GM21526 (cell line): Measurements from ENCODE around the gene FOXK2.

Experiments
- ATAC-seq: cut with Tn5 transposase; IDR thresholded peaks from one replicate; pipeline ENCODE4 v1.9.1; 2021; ENCODE audit warnings: moderate library complexity; ENCODE audit not compliant: unreplicated experiment, low FRiP score

The FOXK2 gene

DNA sequence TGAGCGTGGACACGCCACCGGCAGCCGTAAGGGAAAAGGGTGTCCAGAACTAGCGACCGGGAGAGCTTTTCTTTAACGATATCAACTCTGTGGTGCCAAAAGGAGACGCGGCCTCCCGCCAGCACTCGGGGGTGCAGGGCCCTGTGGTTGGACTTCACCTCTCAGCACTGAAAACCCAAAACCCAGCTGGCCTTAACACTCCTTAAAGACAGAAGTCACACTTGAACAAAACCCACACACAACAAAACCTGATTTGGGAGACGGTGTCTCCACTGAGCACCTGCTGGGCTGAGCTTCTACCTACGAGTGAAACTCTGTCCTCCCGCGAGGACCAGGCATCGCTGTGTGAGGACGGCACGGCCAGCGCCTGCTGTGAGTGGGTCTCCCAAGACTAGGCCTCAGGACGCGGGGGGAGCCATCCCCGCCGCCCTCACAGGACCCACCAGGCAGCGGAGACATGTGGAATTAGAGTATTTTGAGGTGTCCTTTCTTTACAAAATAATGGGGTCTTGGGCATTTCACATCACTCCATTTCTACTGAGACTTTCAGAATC lies 82.0 kb downstream of the FOXK2 start:
- no peak for ATAC-seq

DNA sequence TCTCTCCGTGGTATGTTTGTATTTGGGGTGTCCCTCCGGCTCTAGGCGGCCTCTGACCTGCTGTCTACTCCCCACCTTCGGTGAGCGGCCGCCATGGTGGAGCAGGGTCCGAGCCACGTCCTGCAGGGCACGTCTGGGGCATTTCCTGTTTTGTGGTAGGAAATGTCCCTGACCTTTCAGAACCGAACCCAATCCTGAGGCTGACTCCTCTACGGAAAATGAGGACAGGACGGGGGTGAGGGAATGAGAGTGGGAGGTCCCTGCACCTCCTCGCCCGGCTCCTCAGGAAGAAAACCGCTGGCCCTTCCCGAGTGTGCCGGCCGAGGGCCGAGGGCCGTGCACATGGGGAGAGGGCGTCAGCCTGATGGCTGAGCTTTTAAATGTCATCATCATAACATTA lies 83.0 kb downstream of the FOXK2 start:
- ATAC-seq: no peak

DNA sequence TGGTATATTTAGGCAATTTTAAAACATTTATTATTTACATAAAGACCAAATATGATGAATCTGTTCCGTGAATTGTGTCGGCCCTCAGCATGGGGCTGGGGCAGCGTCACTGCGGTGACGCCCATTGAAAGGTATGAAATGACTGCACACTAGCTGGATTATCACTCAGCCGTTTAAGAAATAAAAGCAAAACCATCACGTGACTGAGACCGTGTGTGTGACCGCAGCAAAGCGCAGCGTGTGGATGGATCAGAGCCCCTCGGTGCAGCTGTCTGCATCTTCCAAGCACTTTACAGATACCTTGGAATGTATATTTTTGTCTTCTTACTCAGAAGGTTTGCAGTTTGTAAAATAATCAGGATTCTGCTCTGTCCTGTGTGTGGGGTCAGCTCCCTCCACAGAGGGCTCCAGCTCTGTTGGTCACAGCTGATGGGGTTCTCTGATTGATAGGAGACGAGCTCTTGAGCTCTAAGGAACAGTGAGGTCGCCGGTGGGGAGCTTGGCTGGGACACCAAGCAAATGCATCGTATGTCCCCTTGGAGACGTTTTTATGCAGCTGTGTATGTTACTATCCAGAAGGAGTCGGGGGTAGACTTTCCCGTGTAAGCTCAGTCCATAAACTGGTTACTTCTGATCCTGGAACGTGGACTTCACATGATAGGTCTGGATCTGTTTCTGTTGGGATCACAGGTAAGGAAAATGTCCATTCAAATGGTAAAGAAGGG lies 83.6 kb downstream of the FOXK2 start:
- ATAC-seq: no peak

DNA sequence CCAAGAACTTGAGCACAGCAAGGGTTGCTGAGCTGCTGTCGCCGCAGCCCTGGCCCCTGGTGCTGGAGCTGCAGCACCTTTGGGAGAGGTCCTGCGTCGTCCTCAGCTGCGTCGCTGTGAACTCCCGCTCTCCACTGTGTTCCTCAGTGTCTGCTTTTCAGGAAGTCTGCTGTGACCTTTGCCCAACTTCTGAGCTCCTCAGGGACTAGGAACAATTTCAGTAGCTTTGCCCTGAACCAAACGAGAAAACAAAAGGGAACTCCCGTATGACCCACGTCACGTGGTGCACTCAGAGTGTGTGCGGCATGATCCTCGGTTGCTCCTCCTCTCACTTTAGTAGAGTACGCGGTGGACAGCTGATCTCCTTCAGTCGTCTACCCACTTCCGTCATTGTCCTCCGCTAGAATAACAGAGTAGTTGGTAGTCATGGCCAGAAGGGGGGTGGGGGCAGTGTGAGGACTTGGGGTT lies 84.5 kb downstream of the FOXK2 start:
- no peak for ATAC-seq

DNA sequence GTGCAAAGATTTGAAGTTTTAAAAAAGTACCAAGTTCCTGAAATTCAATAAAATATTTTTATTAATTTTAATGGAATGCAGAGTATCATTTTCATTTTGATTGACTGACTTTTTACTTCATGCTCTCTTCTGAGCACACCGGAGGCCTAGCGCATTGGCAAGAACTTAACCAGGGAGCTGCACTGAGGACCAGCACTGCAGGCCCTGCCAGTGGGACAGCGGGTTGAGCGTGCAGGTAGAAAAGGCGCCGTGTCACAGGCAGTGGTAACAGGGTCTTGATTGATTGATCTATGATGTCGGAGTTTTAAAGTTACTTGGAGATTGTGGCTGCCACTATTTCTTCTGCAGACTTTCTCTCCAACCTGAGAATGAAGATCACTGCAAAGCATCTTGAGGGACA lies 85.0 kb downstream of the FOXK2 start:
- no peak for ATAC-seq

DNA sequence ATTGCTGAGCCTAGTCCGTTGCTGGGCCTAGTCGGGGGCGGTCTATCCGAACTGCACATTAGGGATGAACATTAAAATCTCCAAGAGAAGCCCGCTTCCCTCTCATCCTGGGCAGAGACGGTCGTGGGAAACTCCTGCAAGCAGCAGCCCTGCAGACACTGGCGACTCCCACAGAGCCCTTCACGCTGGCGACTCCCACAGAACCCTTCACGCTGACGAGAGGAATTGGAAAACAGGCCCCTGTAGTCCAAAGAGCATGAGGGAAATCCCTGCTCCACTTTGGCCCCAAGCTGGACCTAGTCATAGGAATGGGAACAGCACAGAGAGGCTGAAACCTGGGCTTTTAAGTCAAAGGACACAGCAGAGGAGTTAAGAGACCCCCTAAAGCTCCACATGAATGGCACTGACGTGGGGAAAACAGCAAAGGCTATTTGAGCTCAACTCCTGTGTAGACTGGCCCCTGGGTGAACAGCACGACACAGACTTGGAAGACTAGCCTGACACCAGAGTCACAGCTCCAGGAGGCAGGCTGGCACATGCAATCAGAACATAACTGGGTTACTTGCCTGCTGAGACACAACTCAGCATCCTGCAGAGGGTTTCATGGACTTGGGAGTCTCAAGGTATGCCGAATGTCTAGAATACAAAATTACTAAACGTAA lies 86.5 kb downstream of the FOXK2 start:
- no peak for ATAC-seq

DNA sequence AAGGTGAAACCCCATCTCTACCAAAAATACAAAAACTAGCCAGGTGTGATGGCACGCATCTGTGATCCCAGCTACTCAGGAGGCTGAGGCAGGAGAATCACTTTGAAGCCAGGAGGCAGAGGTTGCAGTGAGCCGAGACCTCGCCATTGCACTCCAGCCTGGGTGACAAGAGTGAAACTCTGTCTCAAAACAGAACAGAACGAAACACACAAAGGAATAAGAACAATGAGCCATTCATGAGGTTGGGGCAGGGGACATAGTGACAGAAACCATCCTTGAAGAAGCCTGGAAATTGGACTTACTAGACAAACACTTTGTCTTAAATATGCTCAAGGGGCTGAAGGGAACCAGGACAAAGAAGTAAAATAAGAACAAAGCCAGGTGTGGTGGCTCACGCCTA lies 89.3 kb downstream of the FOXK2 start:
- no peak for ATAC-seq

DNA sequence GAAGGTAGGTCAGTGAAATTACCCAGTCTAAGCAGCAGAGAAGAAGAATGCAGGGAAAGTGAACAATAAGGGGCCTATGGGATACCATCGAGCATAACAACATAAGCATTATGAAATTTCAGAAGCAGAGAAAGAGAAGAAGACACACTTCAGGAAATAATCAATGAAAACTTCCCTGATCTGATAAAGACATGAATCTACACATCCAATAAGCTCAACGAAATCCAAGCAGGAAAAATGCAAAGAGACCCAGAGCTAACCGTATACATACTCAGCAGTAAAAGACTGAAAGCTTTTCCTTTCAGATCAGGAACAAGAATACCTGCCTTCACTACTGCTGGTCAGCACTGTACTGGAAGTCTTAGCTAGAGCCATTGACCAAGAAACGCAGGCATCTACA lies 90.1 kb downstream of the FOXK2 start:
- ATAC-seq: no peak

DNA sequence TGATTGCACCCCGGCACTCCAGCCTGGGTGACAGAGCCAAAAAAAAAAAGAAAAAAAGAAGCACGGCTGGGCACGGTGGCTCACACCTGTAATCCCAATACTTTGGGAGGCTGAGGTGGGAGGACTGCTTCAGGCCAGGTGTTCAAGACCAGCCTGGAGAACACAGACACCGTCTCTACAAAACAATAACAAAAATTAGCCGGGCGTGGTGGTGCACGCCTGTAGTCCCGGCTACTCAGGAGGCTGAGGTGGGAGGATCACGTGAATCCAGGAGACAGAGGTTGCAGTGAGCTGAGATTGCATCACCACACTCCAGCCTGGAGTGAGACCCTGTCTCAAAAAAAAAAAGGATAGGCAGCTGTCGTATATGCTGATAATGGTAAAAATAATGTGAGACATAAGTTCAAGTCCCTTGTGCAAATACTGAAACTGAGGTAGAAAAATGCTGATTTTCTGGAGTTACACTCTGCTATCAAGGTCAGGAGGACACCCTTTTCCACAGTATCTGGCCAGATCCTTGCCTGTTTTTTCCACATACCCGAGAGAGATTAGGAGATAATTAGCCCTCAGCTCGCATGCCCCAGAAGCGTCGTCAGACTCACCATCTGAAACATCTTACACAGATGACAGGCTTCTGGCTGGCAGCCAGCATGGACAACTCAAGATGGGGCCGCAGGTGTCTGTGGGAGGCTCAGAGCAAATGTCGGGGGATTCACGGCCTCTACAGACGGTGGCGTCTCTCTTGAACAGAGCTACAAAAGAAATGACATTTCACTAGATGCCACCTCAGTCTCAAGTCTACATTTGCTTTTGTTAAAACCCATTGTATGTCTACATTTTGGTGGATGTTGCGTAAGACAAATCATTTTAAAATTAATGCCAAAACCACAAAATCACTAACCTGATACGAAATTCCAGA lies 91.9 kb downstream of the FOXK2 start:
- ATAC-seq: no peak

DNA sequence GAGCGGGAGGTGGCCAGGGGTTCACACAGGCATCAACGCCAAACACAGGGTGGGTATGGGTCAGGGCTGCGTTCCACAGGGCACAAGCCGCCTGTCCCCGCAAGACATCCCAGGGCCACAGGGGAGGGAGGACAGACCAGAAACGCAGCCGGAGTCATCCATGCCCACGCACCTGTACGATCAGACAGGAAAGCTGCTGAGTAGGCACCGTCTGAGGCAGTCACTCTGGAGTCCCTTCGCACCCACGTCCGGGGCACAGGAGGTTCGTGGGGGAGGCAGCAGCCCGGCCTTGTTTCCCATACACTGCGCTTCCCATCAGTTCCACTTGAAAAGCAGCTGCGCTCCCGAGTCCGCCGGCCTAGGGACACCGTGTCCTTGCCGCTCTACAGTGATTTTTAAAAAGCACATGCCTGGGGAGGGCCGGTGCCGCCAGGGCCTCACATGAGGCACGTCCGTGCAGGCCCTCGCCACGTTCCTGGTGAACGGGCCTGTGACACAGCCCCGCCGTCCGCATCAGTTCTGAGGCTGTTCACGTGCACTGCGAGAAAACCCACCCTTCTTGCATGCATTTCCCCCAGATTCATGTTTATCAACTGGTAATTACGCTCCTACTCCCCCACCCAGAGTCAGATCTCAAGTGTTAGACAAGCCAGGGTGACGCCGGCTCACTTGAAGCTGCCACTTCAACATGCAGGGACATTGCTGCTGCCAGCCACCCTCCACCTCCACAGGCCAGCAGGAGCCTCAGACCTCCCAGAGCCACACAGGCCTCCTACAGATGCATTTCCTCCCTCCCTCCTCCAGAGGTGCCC lies 94.0 kb downstream of the FOXK2 start:
- ATAC-seq: no peak

DNA sequence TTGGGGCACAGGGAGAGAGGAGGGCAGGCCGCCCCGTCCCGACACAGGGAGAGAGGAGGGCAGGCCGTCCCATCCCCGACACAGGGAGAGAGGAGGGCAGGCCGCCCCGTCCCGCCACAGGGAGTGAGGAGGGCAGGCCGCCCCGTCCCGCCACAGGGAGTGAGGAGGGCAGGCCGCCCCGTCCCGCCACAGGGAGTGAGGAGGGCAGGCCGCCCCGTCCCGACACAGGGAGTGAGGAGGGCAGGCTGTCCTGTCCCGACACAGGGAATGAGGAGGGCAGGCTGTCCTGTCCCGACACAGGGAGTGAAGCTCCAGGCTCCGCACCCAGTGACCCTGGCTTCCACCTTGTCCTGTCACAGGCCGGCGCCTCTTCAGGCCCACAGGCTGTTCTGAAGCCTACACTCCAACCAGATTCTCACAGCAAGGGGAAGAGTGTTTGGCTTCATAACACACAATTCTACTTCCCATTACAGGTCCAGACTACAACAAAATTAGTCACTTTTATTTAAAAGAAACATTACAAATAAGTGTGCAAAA lies 94.6 kb downstream of the FOXK2 start:
- ATAC-seq: no peak

DNA sequence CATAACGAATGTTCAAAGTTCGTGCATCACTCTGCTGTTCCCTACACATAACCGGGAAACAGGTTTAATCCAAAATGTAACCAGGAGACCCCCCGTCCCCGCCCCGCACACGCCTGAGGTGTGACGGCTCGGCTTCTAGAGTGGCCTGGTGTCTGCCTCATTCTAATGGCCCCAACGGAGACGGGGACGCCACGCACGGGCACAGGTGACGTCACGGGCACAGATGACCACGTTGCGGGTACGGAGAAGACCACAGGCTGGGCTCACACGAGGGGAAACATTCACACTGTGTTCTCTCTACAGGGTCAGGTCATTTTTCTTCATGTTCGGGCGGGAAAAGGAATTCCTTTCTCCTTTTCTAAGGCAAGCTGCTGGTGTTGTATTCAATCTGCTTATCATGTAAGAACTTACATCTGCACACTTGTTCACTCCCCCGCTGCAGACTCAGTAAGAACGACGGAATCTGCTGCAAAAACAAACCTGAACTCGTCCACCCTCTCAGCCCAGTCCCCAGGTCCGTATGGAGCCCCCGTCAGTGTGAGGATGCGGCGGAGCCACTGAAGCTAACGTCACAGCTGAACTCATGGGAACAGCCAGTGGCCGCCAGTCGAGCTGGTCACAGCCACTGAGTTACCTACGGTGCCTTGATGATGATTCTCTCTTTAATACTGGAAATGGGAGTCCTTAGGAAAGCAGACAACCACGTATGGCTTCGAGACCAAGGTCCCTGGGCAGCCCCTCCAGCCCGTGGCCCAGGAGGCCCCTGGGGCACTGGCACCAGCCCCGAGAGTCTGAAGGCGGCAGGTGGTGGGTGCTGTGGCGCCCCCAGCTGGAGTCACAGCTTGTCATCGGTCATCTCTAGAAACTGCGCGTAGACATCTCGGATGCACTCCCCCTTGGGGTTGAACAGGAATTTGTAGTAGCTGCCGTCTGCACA lies 95.8 kb downstream of the FOXK2 start:
- no peak for ATAC-seq

DNA sequence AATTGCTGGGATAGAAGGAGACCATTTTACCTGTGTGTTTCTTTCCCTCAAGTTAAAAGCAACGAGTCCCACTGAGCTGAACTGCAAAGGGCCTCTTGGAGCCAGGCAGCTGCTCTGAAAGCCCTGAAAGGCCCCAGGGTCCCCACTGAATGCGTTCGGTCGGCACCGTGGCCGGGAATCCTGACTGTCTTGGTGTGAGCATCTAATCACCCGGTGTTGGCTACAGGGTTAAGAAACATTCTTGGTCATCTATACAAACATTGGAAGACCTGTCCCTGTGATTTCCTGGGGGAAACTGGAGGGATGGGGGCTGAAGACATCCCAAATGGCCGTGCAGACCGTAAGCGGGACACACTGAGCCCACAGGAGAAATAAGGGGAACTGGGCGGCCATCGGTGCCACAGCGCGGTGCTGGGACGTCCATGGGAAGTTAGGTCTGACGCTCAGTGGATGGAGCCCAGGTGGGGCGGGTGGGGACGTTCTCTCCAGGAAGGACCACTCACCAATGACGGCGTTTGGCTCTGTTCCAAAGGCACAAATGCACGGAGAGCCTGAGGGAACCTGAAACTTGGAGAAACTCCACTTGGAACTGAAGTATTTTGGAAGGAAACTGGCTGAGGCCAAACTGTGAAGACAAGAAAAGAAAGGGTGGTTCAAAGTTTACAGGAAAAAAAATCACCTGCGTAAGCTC lies 96.6 kb downstream of the FOXK2 start:
- ATAC-seq: no peak

DNA sequence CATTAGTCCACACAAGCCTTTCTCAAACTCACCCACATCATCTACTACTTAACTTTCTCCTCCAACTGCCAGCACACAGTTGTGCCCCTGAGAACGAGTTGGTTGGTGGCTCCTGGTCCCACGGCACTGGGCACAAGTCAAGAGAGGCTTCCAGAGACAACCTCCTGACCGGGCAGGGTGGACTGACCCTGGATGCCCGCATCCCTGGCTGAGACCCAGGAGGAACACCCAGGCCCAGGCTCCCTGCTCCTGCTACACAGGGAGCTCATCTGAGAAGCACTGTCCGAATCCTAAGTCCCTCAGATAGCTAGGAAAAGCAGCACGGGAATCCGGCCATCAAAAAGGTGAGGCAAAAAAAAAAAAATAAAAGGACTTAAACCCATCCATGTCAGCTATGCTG lies 99.7 kb downstream of the FOXK2 start:
- ATAC-seq: no peak

DNA sequence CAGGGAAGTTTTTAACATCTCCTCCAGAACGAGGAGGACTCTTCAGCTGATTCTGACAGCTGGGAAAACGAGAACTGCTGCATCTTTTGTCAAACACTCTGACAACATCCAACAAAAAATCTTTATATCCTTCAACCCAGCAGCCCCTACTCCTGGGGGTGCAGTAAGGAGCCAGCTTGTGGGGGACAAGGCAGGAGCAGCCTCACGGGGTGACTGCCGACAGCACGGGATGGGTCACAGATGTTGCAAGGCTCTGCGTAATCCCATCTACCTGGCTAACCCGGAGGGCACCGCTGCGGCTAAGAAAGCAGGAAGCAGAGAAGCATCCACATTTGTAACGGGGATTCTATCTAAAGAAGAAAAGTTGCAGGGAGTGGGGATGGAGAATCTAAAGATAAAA lies 100.1 kb downstream of the FOXK2 start:
- no peak for ATAC-seq

DNA sequence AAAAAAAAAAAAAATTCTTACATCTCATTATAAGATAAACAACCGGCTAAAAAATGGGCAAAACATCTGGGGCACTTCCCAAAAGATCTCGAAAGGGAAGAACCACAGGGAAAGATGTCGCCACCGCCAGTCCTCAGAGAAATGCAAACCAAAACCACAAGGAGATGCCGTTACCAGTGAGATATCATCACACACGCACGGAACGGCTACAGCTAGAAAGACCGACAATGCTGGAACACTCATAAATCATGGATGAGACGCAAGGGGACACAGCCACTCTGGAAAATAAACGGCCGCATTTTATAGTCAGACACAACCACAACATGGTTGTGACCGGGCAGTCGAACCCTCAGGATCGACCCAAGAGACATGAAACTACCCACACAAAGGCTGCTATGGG lies 104.2 kb downstream of the FOXK2 start:
- no peak for ATAC-seq

DNA sequence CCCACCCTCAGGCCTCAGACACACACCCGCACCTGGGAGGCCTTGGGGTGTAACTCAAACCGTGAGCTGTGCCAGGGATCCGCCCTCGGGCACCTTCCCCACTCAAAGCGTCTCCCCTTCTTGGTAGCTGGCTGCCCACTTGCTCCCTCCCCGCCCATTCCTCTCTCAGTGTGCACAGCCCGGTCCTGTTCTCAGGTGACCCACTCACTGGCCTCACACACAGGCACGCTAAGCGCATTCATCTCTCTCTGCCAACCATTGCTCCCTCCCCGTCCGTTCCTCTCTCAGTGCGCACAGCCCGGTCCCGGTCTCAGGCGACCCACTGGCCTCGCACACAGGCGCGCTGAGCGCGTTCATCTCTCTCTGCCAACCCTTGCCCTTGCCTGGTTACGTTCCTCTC lies 107.9 kb downstream of the FOXK2 start:
- ATAC-seq: no peak

DNA sequence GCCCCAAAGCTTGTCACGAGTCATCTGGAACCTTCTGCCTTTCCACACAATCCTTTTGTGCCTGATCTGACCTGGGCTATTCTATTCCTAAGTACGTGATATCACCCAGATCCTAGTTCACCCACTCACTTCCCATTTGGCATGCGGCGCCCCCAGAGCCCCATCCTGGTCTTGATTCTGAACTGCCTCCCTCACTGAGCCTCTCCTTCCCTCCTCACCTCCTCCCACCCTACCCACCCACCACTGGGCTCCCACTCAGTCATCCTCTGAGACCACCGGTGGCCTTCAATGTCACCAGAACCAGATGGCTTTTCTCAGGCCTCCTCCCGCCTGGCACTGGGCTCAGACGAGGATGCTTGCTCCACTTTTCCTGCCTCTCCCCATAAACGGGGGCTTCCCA lies 110.2 kb downstream of the FOXK2 start:
- no peak for ATAC-seq
